GM12878 (cell line): Measurements from ENCODE around the gene NPW. TPM values are rescaled to one million over a fixed set of nuclear protein-coding genes. Genes with fewer than 3 reads are reported as not detected.
A peak's percentile ranks its signal among the peaks of the same experiment; 100 is the strongest.

Source experiments
- ATF7 ChIP-seq: fragments of 450-650 bp; IDR thresholded peaks from 2 replicates; pipeline ENCODE4 v1.6.1; 2016; ENCODE audit warnings: low read depth, mild to moderate bottlenecking
- BRCA1 ChIP-seq: IDR thresholded peaks from 2 replicates; pipeline ENCODE4 v1.6.1; 2011; ENCODE audit warnings: low read depth, low read length, improper control_type of control experiment
- CREM ChIP-seq: IDR thresholded peaks from 2 replicates; pipeline ENCODE4 v1.6.1; 2014; ENCODE audit warnings: antibody characterized with exemption, low read depth
- IRF4 ChIP-seq: IDR thresholded peaks from 2 replicates; pipeline ENCODE4 v1.6.1; 2011; ENCODE audit warnings: low read depth, low read length
- MYC ChIP-seq: IDR thresholded peaks from 2 replicates; pipeline ENCODE4 v1.6.1; 2011; ENCODE audit warnings: mild to moderate bottlenecking, low read length, moderate library complexity, inconsistent platforms; ENCODE audit not compliant: insufficient read depth, insufficient replicate concordance, insufficient read length, severe bottlenecking
- PAX5 ChIP-seq: IDR thresholded peaks from 2 replicates; pipeline ENCODE4 v1.6.1; 2011; ENCODE audit warnings: low read depth, low read length, borderline replicate concordance
- POLR2AphosphoS5 ChIP-seq: IDR thresholded peaks from 2 replicates; pipeline ENCODE4 v1.6.1; 2011; ENCODE audit warnings: mild to moderate bottlenecking, low read length, inconsistent platforms
- SMC3 ChIP-seq: IDR thresholded peaks from 2 replicates; pipeline ENCODE4 v1.6.1; 2011; ENCODE audit warnings: low read length, improper control_type of control experiment, borderline replicate concordance
- TCF3 ChIP-seq: IDR thresholded peaks from 2 replicates; pipeline ENCODE4 v1.6.1; 2012; ENCODE audit warnings: low read depth, mild to moderate bottlenecking, low read length, borderline replicate concordance; ENCODE audit not compliant: insufficient read depth
- ZNF687 ChIP-seq: fragments of 450-650 bp; IDR thresholded peaks from 2 replicates; pipeline ENCODE4 v1.6.1; 2017; ENCODE audit warnings: mild to moderate bottlenecking, moderate library complexity
- ZZZ3 ChIP-seq: IDR thresholded peaks from 2 replicates; pipeline ENCODE4 v1.6.1; 2011; ENCODE audit warnings: low read depth; ENCODE audit not compliant: control insufficient read depth, insufficient read length
- polyA plus RNA-seq, 11 experiments: library from polyadenylated mRNA; depleted of rRNA in 4 of 11; unstranded in 6 of 11; stranded (reverse) in 5 of 11; fragments of >200 nt; fragmentation: Nextera tagmentation in 4 of 11; fragmentation: Illumina TruSeq in 1 of 11; extraction: Ambion mirVana in 4 of 11; extraction: Trizol in 1 of 11; gene quantifications; 1 replicate in 1 of 11; 2 replicates in 10 of 11; pipeline versions ENCODE4 v1.2.1 to v1.2.3, GENCODE V29; 2011 to 2016; ENCODE audit warnings: inconsistent platforms in 2 of 11, missing spikeins in 2 of 11, low read depth in 1 of 11
- total RNA-seq, 4 experiments: library from RNA; depleted of rRNA in 3 of 4; stranded (reverse); fragments of >200 nt in 3 of 4; fragmentation: Illumina TruSeq in 1 of 4; extraction: Trizol in 1 of 4; gene quantifications; 2 replicates each; pipeline versions ENCODE4 v1.2.1 to v1.2.3, GENCODE V29; 2013 to 2021
- TF ChIP-seq, protein P1 (sequence below): fragments of 450-650 bp; conservative IDR thresholded peaks from 2 replicates; pipeline ENCODE4 v1.6.1; 2017; ENCODE audit warnings: mild to moderate bottlenecking, moderate library complexity
- TF ChIP-seq, protein P2 (sequence below): IDR thresholded peaks from 2 replicates; pipeline ENCODE4 v1.6.1; 2011; ENCODE audit warnings: low read depth, mild to moderate bottlenecking, low read length, moderate library complexity, borderline replicate concordance; ENCODE audit errors: extremely low read depth
- TF ChIP-seq, protein P3 (sequence below): fragments of 450-650 bp; IDR thresholded peaks from 2 replicates; pipeline ENCODE4 v1.6.1; 2017; ENCODE audit warnings: mild to moderate bottlenecking, moderate library complexity

NPW gene
- total and polyA plus RNA-seq, 10 of the 15 experiments (the other 5 are each of a cell fraction or from before 2014, with no cell fraction given) = 0.23 to 2.5 (median 0.98) TPM; not detected in 4

- TF ChIP-seq ATF7 (peak; percentile 32), PAX5 (peak; percentile 41; the same call in 1 of the 2 replicates), IRF4 (peak; percentile 87), MYC (peak; percentile 65), TCF3 (peak; percentile 64; the same call in 1 of the 2 replicates), POLR2AphosphoS5 (peak; percentile 96), SMC3 (no peak), BRCA1 (peak; percentile 41; the same call in 1 of the 2 replicates), ZZZ3 (no peak), ZNF687 (peak; percentile 60; the same call in 1 of the 2 replicates), CREM (peak; percentile 100)
- TF ChIP-seq, protein P1, sequence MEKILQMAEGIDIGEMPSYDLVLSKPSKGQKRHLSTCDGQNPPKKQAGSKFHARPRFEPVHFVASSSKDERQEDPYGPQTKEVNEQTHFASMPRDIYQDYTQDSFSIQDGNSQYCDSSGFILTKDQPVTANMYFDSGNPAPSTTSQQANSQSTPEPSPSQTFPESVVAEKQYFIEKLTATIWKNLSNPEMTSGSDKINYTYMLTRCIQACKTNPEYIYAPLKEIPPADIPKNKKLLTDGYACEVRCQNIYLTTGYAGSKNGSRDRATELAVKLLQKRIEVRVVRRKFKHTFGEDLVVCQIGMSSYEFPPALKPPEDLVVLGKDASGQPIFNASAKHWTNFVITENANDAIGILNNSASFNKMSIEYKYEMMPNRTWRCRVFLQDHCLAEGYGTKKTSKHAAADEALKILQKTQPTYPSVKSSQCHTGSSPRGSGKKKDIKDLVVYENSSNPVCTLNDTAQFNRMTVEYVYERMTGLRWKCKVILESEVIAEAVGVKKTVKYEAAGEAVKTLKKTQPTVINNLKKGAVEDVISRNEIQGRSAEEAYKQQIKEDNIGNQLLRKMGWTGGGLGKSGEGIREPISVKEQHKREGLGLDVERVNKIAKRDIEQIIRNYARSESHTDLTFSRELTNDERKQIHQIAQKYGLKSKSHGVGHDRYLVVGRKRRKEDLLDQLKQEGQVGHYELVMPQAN = peak; percentile 91
- TF ChIP-seq, protein P2, sequence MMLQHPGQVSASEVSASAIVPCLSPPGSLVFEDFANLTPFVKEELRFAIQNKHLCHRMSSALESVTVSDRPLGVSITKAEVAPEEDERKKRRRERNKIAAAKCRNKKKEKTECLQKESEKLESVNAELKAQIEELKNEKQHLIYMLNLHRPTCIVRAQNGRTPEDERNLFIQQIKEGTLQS = peak; percentile 99
- TF ChIP-seq, protein P3, sequence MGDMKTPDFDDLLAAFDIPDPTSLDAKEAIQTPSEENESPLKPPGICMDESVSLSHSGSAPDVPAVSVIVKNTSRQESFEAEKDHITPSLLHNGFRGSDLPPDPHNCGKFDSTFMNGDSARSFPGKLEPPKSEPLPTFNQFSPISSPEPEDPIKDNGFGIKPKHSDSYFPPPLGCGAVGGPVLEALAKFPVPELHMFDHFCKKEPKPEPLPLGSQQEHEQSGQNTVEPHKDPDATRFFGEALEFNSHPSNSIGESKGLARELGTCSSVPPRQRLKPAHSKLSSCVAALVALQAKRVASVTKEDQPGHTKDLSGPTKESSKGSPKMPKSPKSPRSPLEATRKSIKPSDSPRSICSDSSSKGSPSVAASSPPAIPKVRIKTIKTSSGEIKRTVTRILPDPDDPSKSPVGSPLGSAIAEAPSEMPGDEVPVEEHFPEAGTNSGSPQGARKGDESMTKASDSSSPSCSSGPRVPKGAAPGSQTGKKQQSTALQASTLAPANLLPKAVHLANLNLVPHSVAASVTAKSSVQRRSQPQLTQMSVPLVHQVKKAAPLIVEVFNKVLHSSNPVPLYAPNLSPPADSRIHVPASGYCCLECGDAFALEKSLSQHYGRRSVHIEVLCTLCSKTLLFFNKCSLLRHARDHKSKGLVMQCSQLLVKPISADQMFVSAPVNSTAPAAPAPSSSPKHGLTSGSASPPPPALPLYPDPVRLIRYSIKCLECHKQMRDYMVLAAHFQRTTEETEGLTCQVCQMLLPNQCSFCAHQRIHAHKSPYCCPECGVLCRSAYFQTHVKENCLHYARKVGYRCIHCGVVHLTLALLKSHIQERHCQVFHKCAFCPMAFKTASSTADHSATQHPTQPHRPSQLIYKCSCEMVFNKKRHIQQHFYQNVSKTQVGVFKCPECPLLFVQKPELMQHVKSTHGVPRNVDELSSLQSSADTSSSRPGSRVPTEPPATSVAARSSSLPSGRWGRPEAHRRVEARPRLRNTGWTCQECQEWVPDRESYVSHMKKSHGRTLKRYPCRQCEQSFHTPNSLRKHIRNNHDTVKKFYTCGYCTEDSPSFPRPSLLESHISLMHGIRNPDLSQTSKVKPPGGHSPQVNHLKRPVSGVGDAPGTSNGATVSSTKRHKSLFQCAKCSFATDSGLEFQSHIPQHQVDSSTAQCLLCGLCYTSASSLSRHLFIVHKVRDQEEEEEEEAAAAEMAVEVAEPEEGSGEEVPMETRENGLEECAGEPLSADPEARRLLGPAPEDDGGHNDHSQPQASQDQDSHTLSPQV = peak; percentile 83; the same call in 1 of the 2 replicates
Observed at GRCh38 chr16:1971796-1972489, 47.6 kb upstream of the NPW start, which contains the start of gene TBL3 (continued).
